ENCODE measurements around the gene LTK.

The LTK gene

DNA sequence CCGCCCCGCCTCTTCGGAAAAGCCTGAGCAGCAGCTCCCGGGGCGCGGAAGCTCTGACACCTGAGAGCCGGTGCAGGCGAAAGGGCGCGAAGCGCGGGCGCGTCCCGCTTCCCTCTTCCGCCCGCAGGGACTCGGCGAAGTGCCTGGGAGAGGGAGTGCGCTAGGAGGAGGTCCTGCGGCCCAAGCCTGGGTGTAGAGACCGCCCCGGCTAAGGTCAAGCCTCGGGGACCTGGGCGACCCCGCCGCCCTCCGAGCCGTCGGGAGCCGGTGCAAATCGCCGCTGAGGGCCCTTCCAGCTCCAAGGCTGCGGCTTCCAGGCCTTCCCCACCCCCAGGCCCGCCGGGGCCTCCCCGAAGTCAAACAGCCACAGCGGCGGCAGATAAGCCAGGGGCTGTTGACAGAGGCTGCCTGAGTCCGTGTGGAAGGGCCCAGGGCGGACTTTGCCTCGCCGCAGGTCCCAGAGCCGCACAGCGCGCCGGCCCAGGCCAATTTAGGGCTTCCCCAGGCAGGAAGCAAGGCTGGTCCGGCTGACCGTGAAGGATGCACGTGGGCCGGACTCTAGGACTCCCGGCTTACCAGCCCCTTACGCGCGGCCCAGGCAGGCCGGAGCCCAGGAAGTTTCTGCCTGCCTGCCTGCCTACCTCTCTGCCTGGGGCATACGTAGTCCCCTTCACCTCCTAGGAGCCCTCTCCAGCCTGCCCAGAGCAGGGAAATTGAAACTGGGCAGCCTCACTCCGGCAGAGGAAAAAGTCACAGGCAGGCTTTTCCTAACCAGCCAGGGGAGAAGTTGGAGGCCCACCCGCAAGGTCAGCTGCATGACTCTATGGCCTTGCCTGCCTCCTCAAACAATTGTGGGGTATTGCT, 17.7 kb downstream of the LTK start:
- no peak for DNase-seq

DNA sequence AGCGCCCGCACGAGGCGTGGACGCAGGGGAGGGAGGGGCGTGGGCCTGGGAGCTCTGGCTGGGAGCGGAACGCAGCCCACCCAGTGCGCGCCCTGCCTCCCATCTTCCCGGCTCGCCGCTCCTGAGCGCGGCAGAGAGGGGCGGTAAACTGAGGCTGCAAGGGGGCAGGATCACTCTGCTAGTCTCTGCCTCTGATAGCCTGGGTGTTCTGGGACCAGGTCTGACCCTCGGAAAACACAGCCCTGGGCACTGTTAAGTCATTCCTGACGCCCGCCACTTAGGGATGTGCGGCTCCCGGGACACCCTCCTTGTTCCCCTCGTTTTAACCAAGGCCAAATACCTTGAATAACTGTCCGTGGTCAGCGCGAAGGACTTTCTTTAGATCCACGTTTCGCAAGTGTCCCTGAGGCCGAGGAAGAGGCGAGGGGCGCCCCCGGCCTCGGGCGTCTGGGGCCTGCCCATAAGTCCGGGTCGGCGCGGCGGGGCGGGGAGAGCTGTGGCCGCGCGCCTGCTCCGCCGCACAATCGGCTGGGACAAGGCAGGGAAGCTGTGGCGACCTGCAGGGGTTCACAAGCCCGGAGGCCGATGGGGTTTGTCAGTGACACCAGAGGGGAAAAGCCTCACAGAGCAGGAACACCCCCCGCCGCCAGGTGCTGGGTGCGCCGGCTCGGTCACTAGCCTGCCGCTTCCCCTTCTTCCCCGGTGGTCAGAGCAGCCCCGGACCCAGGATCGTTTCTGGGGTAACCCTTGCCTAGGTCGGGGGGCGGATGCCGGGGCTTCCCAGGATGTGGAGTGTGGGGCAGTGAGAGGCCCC, 18.5 kb downstream of the LTK start:
- no peak for DNase-seq

DNA sequence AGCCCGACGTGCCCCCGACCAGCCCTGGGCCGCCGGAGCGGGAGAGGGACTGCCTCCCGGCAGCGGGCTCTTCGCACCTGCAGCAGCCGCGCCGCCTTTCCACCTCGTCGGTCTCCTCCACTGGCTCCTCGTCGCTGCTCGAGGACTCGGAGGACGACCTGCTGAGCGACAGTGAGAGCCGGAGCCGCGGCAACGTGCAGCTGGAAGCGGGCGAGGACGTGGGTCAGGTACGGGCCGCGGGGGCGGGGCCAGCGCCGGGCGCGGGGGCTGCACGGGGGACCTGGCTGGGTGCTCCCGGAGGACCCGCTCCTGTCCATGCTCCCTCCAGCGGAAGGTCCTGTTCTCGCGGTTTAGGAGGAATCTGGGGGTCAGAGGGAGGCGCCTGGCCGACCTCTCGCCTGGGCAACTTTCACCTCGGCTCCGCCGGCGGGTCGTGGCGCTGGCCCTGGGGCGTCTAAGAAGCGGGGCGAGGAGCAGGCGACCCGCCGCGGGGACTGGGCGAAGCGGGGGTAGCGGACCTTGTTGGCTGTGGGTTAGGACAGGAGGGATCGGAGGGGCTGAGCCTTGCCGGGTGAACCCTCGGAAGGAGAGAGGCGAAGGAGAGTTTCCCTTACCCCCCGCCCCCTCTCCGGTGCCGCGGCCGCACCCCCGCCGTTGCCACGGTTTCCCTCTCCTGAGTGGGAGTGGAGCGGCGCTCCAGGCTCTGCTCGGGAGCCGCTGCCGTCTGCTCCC, 19.3 kb downstream of the LTK start:
- DNase-seq, result peak; percentile 14

DNA sequence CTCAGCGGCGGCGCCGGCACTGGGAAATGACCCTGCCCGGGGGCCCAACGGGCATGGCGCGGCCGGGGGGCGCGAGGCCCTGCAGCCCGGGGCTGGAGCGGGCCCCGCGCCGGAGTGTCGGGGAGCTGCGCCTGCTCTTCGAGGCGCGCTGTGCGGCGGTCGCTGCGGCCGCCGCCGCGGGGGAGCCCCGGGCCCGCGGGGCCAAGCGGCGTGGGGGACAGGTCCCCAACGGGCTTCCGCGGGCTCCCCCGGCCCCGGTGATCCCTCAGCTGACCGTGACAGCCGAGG, 19.8 kb downstream of the LTK start:
- no peak for DNase-seq

DNA sequence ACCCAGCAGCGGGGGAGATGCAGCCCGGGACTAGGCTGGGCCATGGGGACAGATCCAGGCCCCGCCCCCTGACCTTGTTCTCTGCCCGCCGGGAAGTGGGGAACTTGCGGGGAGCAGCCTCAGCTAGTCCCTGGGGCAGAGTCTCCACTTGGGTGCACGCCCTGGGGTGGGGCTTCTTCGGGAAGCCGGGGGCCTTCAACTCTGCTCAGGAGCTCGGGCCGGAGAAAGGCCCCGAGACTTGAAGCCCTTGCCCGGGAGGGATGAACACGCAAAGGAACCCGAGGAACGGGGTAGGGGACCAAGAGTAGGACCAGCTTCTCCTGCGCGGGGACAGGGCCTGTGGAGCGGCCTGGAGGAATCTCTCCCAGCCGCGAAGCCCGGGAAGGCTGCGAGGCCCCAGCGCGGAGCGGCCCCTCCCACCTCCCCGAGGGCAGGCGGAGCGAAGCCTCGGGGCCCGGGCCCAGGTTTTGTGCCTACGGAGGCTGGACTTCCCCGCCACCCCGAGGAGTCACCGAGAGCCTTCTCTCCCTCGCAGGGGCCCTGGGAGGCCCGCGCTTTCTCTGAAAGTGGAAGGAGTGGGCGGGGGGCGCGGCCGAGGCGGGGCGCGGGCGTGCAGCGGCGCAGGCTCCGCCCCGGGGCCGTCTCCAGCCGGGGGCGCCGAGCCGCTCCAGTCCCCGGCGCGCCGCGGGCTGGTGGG, 20.3 kb downstream of the LTK start, which contains the start of gene ITPKA:
TSS of gene ITPKA (plus strand) at position 670 of the 697 bp plus-strand sequence. CDS start 54 bp downstream, outside the sequence.
- peak; percentile 24 for DNase-seq

DNA sequence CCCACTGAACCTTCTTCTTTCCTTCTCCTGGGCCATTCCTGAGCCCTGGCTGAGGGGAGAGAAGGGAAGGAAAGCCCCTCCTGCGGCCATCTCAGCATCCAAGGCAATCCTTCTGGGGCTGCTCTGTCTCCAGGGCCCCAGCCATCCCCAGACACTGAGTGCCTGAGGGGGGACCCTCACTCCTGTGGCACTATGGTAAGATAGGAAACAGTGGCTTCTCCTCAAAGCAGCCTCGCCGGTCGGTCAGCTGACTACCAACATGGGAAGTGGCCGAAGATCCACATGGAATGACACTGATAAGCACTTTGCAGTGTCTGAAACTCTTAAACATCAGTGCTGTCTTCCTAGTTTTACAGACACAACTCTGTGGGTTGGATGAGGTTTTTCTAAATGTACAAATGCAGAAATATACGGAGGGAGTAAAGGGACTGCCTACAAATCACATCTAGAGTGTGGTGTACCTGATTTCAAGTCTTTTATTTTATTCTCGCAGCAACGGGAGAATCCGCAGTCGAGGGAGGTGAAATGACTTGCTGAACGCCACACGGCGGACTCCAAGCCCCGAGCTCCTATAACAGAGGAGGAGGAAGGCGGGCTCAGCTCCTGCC, 20.9 kb downstream of the LTK start:
- no peak for DNase-seq

DNA sequence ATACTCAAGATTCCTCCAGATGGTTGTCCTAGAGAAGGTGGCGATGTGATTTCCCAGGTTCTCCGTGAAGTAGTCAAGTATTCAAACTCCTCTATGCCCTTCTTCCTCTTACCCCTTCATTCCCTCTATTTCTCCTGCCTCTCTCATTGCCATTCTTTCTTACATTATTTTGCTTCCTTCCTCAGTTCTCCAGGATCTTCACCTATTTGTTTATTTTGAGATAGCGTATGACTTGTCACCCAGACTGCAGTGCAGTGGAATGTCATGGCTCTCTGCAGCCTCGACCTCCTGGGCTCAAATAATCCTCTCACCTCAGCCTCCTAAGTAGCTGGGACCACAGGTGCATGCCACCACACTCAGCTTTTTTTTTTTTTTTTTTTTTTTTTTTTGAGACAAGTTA, 21.7 kb downstream of the LTK start:
- DNase-seq, result no peak

DNA sequence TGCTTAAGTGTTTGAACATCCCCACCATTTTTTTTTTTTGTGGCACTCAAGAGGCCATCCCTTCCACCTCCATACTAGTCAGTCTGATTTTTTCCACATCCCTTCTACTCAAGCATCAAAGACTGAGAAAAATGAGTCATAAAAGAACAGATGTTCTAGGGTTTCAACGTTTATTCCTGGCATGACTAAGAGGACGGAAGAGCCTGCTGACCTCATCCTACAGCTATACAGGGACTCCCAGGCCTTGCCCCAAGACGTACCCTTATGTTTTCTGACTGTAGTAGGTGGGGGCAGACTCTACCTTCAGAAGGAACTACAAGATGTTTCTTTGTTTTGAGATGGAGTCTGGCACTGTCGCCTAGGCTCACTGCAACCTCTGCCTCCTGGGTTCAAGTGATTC, 23.3 kb downstream of the LTK start:
- DNase-seq, result no peak

DNA sequence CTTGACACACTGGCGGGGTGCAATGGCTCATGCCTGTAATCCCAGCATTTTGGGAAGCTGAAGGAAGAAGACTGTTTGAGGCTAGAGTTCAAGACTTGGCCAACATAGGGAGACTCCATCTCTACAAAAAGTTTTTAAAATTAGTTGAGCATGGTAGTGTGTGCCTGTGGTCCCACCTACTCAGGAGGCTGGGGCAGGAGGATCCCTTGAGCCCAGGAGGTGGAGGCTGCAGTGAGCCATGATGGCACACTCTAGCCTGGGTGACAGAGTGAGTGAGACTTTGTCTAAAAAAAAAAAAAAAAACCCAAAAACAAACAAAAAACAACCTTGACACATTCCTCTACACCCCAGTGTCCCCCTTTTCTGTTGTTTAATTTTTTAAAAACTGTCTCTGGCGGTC, 24.0 kb downstream of the LTK start:
- DNase-seq, result no peak

DNA sequence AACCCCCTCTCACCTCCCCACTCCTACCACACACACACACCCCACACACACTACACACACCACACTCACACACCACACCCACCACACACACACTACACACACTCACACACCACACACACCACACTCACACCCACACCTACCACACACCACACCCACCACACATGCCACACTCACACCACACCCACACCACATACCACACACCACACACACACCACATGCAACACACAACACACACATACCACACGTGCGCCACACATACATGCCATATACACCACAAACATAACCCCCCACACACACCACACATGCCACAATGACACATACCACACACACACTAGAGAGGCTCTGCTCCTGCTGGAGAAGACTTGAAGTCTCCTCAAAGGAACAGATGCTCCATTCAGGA, 25.8 kb downstream of the LTK start:
- DNase-seq, result no peak

DNA sequence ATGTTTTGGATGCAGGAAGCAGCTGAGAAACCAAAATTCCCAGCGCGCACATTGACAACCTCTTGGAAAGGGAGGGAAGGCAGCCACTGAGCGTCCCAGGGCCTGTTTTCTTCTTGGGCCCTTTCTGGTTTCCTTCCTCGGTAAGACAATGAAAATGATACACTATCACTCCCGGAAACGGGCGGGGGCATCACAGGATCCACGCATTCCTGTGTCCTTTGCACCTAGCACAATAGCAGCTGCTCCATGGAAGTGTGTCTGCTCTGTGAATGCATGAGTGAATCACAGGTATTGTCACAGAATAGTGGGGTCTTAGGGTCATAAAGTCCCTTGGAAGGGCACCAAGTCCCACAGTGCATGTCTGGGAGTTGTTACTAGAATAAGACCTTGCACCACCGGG, 26.2 kb downstream of the LTK start:
- DNase-seq, result no peak

DNA sequence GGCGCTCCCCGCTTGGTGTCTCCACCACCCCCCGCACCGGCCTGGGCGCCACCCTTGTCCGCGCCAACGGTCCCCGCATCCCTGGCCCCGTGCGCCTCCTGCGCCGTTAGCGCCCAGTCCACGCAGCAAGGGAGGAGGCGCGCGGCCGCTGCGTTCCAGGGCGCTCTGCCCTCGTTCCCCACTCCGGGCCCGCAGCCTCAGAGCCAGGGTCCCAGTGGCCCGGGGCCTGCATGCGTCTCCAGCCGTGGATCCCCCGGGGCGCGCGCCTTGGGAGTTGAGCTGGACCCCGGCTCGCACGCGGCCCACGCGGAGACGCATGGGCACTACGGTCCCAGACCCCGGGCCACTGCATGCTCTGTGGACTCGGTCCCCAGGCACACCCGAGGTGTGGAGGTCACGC, 27.3 kb downstream of the LTK start:
- no peak for DNase-seq

DNA sequence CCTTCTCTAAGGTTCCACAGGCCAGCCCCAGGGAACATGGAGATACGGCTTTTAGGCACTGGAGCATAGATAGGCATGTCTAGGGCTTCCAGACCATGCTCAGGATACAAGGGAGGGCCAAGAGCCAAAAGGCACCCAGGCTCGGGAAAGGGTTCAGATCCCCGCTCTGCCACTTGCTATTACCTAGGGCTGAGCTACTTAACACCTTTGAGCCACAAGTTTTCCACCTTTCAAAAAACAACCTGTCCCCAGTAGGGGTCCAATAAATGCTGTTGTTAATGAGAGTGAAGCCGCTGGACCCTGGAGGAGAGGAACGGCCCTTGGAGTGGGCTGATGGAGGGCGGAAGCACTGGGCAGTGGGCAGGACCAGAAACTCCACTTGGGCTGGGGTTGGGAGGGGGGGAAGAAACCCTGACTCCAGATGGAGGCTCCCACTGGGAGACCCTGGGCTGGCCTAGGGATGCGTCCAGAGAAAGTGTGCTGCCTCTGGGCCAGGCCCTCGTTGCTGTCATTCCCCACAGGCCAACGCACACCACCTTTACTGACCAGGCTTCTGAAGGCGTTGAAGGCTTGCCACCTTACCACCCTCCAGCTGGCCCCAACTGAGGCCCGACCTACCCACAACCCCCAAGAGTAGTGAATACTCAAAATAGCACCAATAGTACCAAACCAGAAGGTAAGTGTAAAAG, 28.5 kb downstream of the LTK start:
- DNase-seq, result no peak

DNA sequence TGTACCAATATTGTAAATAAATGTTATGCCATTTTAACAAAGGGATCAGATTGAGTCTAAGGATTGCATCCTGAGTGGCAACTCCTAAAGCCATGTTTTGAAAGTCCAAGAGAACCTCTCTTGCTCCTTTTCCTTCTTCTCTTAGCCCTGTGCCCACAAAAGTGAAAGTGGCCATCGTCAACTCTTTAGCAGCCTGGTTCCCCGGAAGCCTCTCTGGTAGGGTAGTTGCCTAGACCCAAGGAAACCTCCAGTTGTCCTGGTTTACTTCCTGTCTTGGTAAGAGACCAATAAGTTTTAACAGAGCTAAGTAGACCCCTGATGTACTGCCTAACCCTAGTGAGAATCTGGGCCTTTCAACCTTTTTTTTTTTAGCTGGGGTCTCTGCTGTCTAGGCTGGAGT, 30.1 kb downstream of the LTK start:
- no peak for DNase-seq

DNA sequence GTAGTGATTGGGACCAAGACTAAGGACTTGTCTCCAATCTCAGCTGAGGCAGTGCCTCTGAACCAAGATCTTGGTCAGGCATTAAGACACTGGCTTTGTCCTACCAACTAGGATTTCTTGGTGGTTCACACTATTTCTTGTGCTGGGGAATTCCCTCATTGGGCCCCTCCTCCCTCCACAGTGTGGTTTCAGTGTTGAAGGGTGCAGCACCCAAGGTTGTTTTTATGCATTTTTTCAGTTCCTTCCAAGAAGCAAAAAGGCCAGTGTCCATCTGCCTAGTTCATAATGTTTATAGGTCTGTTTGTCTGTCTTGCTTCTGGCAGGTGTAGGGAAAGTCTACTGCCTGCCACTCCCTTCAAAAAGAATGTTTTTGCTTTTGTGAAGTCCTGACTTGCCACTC, 30.5 kb downstream of the LTK start:
- DNase-seq, result no peak

DNA sequence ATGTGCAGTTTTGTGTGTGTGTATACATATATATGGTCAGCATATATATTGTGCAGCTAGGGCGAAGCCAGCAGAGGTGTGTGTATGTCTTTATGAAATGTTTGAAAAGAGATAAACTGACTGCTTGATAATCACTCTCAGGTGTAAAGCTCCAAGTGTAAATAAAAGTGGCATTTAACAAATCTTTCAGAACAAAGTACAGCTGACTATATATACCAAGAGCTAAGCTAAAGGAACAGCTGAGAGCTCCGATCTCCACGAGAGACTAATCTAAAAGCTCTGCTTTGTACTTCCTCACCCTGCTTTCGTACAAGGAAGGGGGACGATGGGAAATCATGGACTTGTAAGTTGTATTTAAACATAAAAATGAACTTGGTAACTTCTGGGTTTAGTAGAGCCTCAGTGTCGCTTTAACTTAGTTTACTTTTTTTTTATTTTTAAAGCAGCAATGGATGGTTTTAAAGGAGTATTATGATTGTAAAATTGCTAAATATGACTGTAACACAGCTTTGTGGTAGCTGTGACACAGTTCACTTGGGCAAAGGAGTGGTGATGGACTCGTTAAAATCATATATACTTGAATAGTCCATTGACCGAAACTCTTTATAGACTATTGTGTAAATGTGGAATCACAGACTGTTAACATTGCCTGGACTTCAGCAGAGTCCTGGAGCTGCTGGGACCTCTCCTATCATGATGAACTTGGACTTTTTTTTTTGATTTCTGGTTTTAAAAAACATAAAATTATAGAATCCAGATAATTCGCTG, 31.3 kb downstream of the LTK start:
- DNase-seq, result no peak

DNA sequence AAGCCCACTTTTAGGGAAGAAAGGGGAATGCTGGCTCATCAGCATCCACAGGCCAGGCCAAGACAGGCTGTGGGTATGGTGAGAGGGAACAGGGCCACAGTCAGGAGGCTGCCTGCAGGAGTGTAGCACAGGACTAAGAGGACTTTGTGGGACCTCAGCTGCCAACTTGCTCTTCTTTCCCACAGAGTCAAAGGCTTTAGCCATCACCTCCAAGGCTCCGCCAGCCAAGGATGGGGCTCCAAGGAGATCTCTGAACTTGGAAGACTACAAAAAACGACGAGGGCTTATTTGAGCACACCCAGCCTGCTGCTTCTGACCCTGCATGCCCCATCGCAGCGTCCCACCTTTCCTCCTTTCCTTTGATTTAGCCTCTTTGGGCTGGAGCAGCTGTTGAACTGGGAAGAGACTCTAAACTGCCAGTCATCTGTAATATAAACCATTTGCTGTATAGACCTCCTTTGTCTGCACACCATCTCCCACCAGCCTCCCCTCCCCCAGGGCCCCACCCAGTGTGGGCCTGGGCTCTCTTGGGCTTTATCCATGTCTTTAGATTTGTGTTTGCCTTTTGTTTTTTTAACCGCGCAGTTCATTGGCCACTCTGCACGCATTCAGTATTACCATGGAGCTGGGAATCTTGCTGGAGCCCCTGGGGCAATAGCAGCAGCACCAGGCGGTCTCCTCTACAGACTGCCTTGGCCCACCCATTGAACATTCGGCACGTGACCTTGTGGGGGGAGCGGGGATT, 33.1 kb downstream of the LTK start:
- DNase-seq, result no peak

DNA sequence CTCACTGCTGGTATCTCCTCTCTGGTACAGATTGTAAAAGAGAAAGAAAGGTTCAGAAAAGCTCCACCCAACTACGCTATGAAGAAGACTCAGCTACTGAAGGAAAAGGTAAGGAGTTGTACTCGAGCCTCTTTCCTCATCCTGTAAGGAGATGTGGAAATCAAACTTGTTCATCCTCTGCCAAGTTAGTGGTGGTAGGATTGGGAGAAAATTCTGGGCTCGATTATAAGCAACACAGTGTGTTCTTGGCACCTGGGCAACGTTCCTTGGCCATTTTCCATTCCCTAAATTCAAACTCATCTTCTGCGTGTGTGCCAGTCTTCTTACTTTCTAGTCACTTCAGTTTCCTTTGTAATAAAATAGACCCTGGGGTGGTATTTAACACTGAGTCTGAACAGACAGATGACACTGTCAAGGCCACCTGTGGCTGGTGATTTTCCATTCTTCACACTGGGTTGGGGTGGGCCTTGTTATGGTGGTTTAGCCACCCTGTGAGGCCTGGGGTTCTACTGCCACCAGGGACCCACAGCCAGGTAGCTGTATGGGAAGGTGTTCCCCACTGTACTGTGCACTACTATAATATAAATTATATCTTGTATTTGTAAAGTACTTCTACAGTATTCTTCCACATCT, 37.1 kb downstream of the LTK start:
- DNase-seq, result no peak

DNA sequence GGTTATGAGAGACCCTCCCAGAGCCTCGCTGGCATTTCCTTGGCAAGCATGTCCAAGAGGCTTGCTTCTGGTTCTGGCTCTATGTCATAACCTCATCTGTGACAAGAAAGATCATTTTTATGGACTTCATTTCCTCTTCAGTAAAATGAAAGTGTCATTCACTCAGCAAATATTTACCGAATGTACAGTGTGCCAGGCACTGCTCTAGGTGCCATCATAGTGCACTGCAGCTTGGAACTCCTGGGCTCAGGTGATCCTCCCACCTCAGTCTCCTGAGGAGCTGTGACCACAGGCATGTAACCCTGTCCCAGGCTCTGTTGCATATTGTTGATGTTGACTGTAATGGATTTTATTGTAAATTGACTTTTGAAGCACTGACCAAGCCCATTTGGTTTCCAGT, 38.7 kb downstream of the LTK start:
- DNase-seq, result no peak

DNA sequence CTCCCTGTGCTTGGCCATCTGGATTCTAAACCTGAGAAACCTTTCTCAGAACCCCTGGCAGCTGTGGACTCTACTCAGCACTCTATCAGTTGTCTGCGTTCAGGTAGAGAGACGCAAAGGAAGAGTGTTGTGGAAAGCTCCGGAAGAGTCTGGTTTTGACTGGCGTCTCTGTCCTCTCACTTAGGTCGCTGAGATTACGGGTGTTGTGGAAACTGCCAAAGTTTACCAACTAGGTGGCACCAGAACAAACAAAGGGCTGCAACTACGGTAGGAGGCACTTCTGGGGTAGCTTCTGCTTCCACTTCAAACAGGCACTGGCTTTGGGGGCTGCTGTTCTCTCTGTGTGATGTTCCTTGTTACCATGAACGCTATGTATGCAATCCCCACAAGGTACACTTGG, 39.2 kb downstream of the LTK start:
- no peak for DNase-seq

All from NCI-H1092 (cell line).